HEK293 (cell line): ENCODE data around the gene C6orf47.

Source experiments
- CTCF ChIA-PET: fragments of 350-600 bp; formaldehyde crosslinking; extraction: SDS; loops from one replicate; lab custom pipeline; 2021; ENCODE audit warnings: antibody characterized with exemption; lab: Yijun Ruan, JAX
- POLR2A ChIA-PET: fragments of 300-600 bp; formaldehyde crosslinking; extraction: SDS; loops from one replicate; lab custom pipeline; 2020; ENCODE audit warnings: antibody characterized with exemption, inconsistent platforms; lab: Yijun Ruan, JAX
- H3K27ac ChIP-seq: fragments of 200-500 bp; sonication (Bioruptor generic); 2 replicates; pipeline ENCODE4 v1.5.1; 2014; ENCODE audit warnings: low read depth, low read length, control low read depth, inconsistent platforms; ENCODE audit errors: extremely low read depth
- H3K36me3 ChIP-seq, 2 experiments: fragments of 200-500 bp in 1 of 2; sonication (Bioruptor generic) in 1 of 2; 1 replicate in 1 of 2; 2 replicates in 1 of 2; pipeline ENCODE4 v1.5.1; 2014 to 2017; ENCODE audit warnings: inconsistent platforms in 2 of 2, low read length in 2 of 2; ENCODE audit not compliant: control insufficient read depth in 2 of 2, insufficient read depth in 1 of 2
- H3K4me1 ChIP-seq: fragments of 200-500 bp; sonication (Bioruptor generic); 2 replicates; pipeline ENCODE4 v1.5.1; 2014; ENCODE audit warnings: mild to moderate bottlenecking, low read length, inconsistent platforms; ENCODE audit not compliant: control insufficient read depth, insufficient read depth
- H3K4me3 ChIP-seq: 2 replicates; pipeline ENCODE4 v1.5.1; 2011; ENCODE audit warnings: low read depth, mild to moderate bottlenecking, control low read depth, low read length, moderate library complexity
- H3K9me3 ChIP-seq: fragments of 200-500 bp; sonication (Bioruptor generic); 2 replicates; pipeline ENCODE4 v1.5.1; 2014; ENCODE audit warnings: low read depth, low read length, inconsistent platforms; ENCODE audit not compliant: control insufficient read depth, insufficient read depth
- TCF7L2 ChIP-seq: IDR thresholded peaks from 2 replicates; pipeline ENCODE4 v1.6.1; 2011; ENCODE audit warnings: low read depth, mild to moderate bottlenecking, inconsistent platforms, low read length, moderate library complexity, borderline replicate concordance
- WT1 ChIP-seq: fragments of 450-650 bp; formaldehyde crosslinking; IDR thresholded peaks from 2 replicates; pipeline ENCODE4 v1.5.1; 2016; ENCODE audit warnings: missing biosample characterization, missing genetic modification characterization
- ZBTB48 ChIP-seq: fragments of 450-650 bp; formaldehyde crosslinking; IDR thresholded peaks from 2 replicates; pipeline ENCODE4 v1.5.1; 2016; ENCODE audit warnings: missing biosample characterization, missing genetic modification characterization
- ZIC2 ChIP-seq: fragments of 450-650 bp; formaldehyde crosslinking; IDR thresholded peaks from 2 replicates; pipeline ENCODE4 v1.5.1; 2016; ENCODE audit warnings: missing biosample characterization, missing genetic modification characterization
- ZNF24 ChIP-seq: fragments of 450-650 bp; formaldehyde crosslinking; IDR thresholded peaks from 2 replicates; pipeline ENCODE4 v1.5.1; 2016; ENCODE audit warnings: missing biosample characterization, missing genetic modification characterization
- ZNF335 ChIP-seq: fragments of 450-650 bp; formaldehyde crosslinking; conservative IDR thresholded peaks from 2 replicates; pipeline ENCODE4 v1.5.1; 2016; ENCODE audit warnings: missing biosample characterization, missing genetic modification characterization
- ZNF48 ChIP-seq: fragments of 450-650 bp; formaldehyde crosslinking; IDR thresholded peaks from 2 replicates; pipeline ENCODE4 v1.5.1; 2016; ENCODE audit warnings: missing biosample characterization, missing genetic modification characterization
- ZNF514 ChIP-seq: fragments of 450-650 bp; formaldehyde crosslinking; IDR thresholded peaks from 2 replicates; pipeline ENCODE4 v1.5.1; 2016; ENCODE audit warnings: missing biosample characterization, missing genetic modification characterization
- ZNF544 ChIP-seq: fragments of 450-650 bp; formaldehyde crosslinking; IDR thresholded peaks from 2 replicates; pipeline ENCODE4 v1.5.0; 2017; ENCODE audit warnings: missing biosample characterization, missing genetic modification characterization
- ZNF621 ChIP-seq: fragments of 450-650 bp; formaldehyde crosslinking; IDR thresholded peaks from 2 replicates; pipeline ENCODE4 v1.5.1; 2017; ENCODE audit warnings: missing biosample characterization, missing genetic modification characterization
- ZNF664 ChIP-seq: fragments of 450-650 bp; formaldehyde crosslinking; IDR thresholded peaks from 2 replicates; pipeline ENCODE4 v1.5.1; 2016; ENCODE audit warnings: missing biosample characterization, missing genetic modification characterization
- ZNF837 ChIP-seq: fragments of 450-650 bp; formaldehyde crosslinking; IDR thresholded peaks from 2 replicates; pipeline ENCODE4 v1.5.1; 2016; ENCODE audit warnings: missing biosample characterization, missing genetic modification characterization
- TF ChIP-seq, protein P1 (sequence below): fragments of 450-650 bp; IDR thresholded peaks from 2 replicates; pipeline ENCODE4 v1.5.1; 2018; ENCODE audit warnings: missing biosample characterization, mild to moderate bottlenecking, missing genetic modification characterization
- TF ChIP-seq, protein P2 (sequence below): fragments of 450-650 bp; formaldehyde crosslinking; IDR thresholded peaks from 2 replicates; pipeline ENCODE4 v1.5.0; 2017; ENCODE audit warnings: missing biosample characterization, missing genetic modification characterization, borderline replicate concordance
- TF ChIP-seq, protein P3 (sequence below): fragments of 450-650 bp; formaldehyde crosslinking; IDR thresholded peaks from 2 replicates; pipeline ENCODE4 v1.5.1; 2016; ENCODE audit warnings: missing biosample characterization, missing genetic modification characterization, borderline replicate concordance
- TF ChIP-seq, protein P4 (sequence below): fragments of 450-650 bp; formaldehyde crosslinking; IDR thresholded peaks from 2 replicates; pipeline ENCODE4 v1.5.1; 2017; ENCODE audit warnings: missing biosample characterization, missing genetic modification characterization

C6orf47 gene

DNA sequence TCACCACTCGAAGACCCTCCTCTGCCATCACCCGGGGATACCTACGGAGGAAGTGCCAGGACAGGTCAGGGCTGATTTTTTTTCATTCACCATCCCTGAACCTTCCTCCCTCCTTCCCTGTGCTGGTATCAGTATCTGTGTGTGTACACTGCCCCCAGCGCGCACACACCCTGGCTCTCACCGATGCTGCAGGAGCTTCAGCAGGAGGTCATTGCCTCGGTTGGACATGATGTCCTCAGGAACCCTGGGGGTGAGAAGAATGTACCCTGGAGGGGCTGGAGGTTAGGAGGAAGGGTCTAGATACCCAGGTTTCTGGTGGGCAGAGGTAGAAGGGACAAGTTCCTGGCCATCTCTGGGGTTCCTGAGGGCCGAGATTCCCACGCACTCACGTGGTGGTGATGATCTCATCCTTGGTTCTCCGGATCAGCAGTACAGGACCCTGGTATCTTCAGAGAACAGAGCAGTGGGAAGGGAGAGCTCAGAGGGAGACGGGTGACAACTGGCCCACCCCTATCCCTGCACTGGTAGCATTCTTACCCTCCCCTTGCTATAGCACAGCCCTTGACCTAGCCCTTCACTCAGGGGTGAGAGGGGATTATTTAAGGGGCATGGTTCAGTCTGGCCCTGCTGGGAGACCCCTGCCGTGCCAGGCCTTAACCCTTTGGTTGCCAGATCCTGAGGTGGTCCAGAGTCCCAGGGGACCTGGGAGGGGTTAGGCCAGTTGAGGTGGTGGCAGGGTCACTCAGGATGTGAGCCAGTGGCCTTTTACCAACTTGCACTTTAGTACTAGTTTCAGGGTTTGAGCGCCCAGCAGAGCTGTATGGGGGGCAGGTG is 27.5 kb upstream of the C6orf47 start (continued):
- TF ChIP-seq, protein P1, sequence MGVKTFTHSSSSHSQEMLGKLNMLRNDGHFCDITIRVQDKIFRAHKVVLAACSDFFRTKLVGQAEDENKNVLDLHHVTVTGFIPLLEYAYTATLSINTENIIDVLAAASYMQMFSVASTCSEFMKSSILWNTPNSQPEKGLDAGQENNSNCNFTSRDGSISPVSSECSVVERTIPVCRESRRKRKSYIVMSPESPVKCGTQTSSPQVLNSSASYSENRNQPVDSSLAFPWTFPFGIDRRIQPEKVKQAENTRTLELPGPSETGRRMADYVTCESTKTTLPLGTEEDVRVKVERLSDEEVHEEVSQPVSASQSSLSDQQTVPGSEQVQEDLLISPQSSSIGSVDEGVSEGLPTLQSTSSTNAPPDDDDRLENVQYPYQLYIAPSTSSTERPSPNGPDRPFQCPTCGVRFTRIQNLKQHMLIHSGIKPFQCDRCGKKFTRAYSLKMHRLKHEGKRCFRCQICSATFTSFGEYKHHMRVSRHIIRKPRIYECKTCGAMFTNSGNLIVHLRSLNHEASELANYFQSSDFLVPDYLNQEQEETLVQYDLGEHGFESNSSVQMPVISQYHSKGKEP (tag by site-specific recombination) = no peak
- TF ChIP-seq, protein P2, sequence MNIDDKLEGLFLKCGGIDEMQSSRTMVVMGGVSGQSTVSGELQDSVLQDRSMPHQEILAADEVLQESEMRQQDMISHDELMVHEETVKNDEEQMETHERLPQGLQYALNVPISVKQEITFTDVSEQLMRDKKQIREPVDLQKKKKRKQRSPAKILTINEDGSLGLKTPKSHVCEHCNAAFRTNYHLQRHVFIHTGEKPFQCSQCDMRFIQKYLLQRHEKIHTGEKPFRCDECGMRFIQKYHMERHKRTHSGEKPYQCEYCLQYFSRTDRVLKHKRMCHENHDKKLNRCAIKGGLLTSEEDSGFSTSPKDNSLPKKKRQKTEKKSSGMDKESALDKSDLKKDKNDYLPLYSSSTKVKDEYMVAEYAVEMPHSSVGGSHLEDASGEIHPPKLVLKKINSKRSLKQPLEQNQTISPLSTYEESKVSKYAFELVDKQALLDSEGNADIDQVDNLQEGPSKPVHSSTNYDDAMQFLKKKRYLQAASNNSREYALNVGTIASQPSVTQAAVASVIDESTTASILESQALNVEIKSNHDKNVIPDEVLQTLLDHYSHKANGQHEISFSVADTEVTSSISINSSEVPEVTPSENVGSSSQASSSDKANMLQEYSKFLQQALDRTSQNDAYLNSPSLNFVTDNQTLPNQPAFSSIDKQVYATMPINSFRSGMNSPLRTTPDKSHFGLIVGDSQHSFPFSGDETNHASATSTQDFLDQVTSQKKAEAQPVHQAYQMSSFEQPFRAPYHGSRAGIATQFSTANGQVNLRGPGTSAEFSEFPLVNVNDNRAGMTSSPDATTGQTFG (tag by site-specific recombination) = no peak

DNA sequence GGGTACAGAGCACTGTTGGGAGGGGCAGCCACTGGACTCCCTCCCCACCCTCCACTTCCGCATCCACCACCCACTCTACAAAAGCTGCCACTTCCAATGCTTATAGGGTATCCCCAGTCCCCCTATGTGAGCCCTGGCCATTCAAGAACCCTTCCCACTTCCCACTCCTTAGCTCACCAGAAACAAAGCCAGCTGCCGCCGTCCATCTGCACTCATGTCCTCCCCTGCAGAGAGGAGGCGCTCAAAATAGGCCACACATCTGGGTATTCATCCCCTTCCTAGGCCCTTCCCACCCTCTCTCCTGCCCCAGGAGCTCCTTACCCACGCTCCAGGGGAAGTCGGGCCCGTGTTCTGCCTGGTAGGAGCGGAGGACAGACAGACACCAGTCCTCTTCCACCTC is 26.7 kb upstream of the C6orf47 start:
- CTCF ChIA-PET = interaction anchor here (0.6 kb wide), 1 partner anchor 22 kb away, joined by 3 read pairs; the partner anchor contains the start of gene GPANK1
- Histone ChIP-seq H3K36me3 (peaks cover 0 to 60% of the 10 kb centered on the region in 2 experiments; a peak in 1 of 3 replicates), H3K4me3 (no peak overlapping the region), H3K4me1 (no peaks in the 10 kb centered on the region), H3K27ac (no peak overlapping the region), H3K9me3 (no peaks in the 10 kb centered on the region)
- POLR2A ChIA-PET = interaction anchor here (0.5 to 1.4 kb wide), 6 partner anchors 16 to 441 kb away, joined by 3 to 10 read pairs (median 4); partner anchors contain the start of genes ABHD16A, ATF6B and HSPA1B
- TF ChIP-seq ZNF544 (tag by site-specific recombination) (no peak), ZIC2 (tag by site-specific recombination) (no peak), WT1 (no peak), ZNF48 (tag by site-specific recombination) (no peak), ZNF621 (tag by site-specific recombination) (no peak)
- TF ChIP-seq, protein P3, sequence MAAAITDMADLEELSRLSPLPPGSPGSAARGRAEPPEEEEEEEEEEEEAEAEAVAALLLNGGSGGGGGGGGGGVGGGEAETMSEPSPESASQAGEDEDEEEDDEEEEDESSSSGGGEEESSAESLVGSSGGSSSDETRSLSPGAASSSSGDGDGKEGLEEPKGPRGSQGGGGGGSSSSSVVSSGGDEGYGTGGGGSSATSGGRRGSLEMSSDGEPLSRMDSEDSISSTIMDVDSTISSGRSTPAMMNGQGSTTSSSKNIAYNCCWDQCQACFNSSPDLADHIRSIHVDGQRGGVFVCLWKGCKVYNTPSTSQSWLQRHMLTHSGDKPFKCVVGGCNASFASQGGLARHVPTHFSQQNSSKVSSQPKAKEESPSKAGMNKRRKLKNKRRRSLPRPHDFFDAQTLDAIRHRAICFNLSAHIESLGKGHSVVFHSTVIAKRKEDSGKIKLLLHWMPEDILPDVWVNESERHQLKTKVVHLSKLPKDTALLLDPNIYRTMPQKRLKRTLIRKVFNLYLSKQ (tag by site-specific recombination) = no peak

DNA sequence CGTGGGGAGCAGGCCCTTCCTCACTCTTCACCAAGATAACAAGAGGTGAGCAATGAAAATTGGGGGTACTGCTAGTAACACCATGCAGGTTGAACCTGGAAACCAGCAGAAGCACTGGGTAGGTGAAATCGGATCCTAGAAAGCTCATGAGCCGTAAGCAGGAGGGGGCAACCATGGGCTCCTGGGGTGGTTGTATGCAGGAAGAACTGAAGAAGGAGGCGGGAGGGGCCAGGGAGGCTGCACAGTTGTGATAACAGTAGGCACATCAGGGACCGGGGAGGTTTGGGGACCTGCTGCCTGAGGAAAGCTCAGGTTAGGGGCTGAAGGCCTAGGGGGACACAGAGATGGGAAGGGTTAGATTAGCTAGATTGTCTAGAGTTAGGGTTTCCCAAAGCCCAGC is 25.9 kb upstream of the C6orf47 start:
- no peak overlapping the region for H3K4me3 ChIP-seq
- POLR2A ChIA-PET = interaction anchor here (0.6 to 1.4 kb wide), 2 partner anchors 141 to 164 kb away, joined by 4 read pairs; partner anchors contain the start of gene HSPA1B
- CTCF ChIA-PET = interaction anchor here (0.6 to 1.2 kb wide), 3 partner anchors 83 to 364 kb away, joined by 3 to 10 read pairs (median 3); no protein-coding TSS in a partner anchor
- no peaks in the 10 kb centered on the region for H3K9me3 ChIP-seq
- H3K36me3 ChIP-seq = peaks cover 0 to 54% of the 10 kb centered on the region in 2 experiments; a peak in 1 of 3 replicates
- no peak overlapping the region for H3K27ac ChIP-seq
- H3K4me1 ChIP-seq = no peaks in the 10 kb centered on the region
- TF ChIP-seq ZBTB48 (tag by site-specific recombination) = 0 out of 2 replicates have a peak, but pooled peaks have one; percentile 53
- no peak for TF ChIP-seq ZNF664 (tag by site-specific recombination)

DNA sequence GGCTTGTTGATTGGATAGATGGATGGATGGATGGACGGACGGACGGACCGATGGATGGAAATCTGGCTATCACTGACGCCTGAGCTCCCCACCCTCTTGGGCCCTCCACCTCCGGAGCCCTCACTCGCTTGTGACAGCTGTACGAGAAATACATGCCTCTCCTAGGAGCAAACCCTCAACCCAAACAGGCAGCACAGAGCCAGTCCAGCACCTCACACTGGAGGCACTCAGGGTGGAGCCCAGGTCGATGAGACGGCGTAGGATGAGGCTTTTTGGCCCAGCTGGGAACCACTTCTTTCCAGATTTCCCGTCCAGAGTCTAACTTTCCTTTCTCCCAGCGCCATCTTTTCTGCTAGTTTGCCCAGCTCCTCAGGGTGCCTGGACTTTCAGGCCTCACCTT is 23.0 kb upstream of the C6orf47 start:
- Histone ChIP-seq H3K4me1 (no peaks in the 10 kb centered on the region; the same call in 1 of the 2 replicates), H3K36me3 (peaks cover 0 to 31% of the 10 kb centered on the region in 2 experiments; a peak in 1 of 3 replicates), H3K27ac (no peak overlapping the region), H3K4me3 (no peak overlapping the region), H3K9me3 (no peaks in the 10 kb centered on the region)
- TF ChIP-seq, protein P4, sequence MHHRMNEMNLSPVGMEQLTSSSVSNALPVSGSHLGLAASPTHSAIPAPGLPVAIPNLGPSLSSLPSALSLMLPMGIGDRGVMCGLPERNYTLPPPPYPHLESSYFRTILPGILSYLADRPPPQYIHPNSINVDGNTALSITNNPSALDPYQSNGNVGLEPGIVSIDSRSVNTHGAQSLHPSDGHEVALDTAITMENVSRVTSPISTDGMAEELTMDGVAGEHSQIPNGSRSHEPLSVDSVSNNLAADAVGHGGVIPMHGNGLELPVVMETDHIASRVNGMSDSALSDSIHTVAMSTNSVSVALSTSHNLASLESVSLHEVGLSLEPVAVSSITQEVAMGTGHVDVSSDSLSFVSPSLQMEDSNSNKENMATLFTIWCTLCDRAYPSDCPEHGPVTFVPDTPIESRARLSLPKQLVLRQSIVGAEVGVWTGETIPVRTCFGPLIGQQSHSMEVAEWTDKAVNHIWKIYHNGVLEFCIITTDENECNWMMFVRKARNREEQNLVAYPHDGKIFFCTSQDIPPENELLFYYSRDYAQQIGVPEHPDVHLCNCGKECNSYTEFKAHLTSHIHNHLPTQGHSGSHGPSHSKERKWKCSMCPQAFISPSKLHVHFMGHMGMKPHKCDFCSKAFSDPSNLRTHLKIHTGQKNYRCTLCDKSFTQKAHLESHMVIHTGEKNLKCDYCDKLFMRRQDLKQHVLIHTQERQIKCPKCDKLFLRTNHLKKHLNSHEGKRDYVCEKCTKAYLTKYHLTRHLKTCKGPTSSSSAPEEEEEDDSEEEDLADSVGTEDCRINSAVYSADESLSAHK (tag by site-specific recombination) = no peak
- no peak for TF ChIP-seq ZNF24 (tag by site-specific recombination)
- TF ChIP-seq WT1 = no peak
- TF ChIP-seq ZNF514 (tag by site-specific recombination) = no peak
- TF ChIP-seq ZNF837 (tag by site-specific recombination) = no peak
- TF ChIP-seq TCF7L2 = no peak
- no peak for TF ChIP-seq ZNF335 (tag by site-specific recombination)
- POLR2A ChIA-PET = interaction anchor here (1.3 to 2.0 kb wide), 4 partner anchors 10 to 144 kb away, joined by 3 to 10 read pairs (median 5); partner anchors contain the start of genes ABHD16A, HSPA1B and LSM2
- CTCF ChIA-PET = interaction anchor here (0.6 to 0.7 kb wide), 2 partner anchors 9 to 11 kb away, joined by 3 read pairs; no protein-coding TSS in a partner anchor
